H1 (cell line): Measurements from ENCODE around the gene INAFM2. TPM values are rescaled to one million over a fixed set of nuclear protein-coding genes. Genes with fewer than 3 reads are reported as not detected.

Experiments
- FOSL1 ChIP-seq: IDR thresholded peaks from 2 replicates; pipeline ENCODE4 v1.6.1; 2011; ENCODE audit warnings: mild to moderate bottlenecking, low read depth, low read length, moderate library complexity; ENCODE audit not compliant: insufficient read depth
- KDM1A ChIP-seq: fragments of 200-600, 300-600 bp; sonication (generic); IDR thresholded peaks from 2 replicates; pipeline ENCODE4 v1.7.1; 2016; ENCODE audit warnings: mild to moderate bottlenecking, low read length, borderline replicate concordance
- KDM4A ChIP-seq: IDR thresholded peaks from one replicate; pipeline ENCODE4 v1.7.1; 2012; ENCODE audit warnings: low read depth, mild to moderate bottlenecking, moderate library complexity, low read length, inconsistent platforms; ENCODE audit not compliant: severe bottlenecking
- polyA plus RNA-seq, 7 experiments: library from polyadenylated mRNA; depleted of rRNA in 3 of 7; stranded (reverse) in 5 of 7; unstranded in 2 of 7; fragments of >200 nt in 5 of 7; fragments of 200-250 nt in 2 of 7; gene quantifications; 1 replicate in 5 of 7; 2 replicates in 1 of 7; 4 replicates in 1 of 7; pipeline versions ENCODE4 v1.2.1 to v1.2.3, GENCODE V29; 2011 to 2013; ENCODE audit warnings: missing spikeins in 2 of 7, mixed read lengths in 2 of 7
- total RNA-seq: library from RNA; stranded (reverse); fragmentation: NEBNext Ultra II Directional; extraction: Animal tissue kit (Norgen Biotek cat#: 25700); gene quantifications from 2 replicates; pipeline ENCODE4 v1.2.1, GENCODE V29; 2021
- TF ChIP-seq, protein P1 (sequence below): fragments of 300-600 bp; sonication (generic); IDR thresholded peaks from 2 replicates; pipeline ENCODE4 v1.7.1; 2012; ENCODE audit warnings: low read length, moderate library complexity, mild to moderate bottlenecking, inconsistent platforms; ENCODE audit not compliant: insufficient replicate concordance
- TF ChIP-seq, protein P2 (sequence below): IDR thresholded peaks from 2 replicates; pipeline ENCODE4 v1.6.1; 2011; ENCODE audit warnings: low read depth, mild to moderate bottlenecking, low read length; ENCODE audit not compliant: insufficient read depth

INAFM2 gene
- total and polyA plus RNA-seq, 2 of the 8 experiments (the other 6 are each of a cell fraction or from before 2014, with no cell fraction given): 15.3 to 35.1 TPM

DNA sequence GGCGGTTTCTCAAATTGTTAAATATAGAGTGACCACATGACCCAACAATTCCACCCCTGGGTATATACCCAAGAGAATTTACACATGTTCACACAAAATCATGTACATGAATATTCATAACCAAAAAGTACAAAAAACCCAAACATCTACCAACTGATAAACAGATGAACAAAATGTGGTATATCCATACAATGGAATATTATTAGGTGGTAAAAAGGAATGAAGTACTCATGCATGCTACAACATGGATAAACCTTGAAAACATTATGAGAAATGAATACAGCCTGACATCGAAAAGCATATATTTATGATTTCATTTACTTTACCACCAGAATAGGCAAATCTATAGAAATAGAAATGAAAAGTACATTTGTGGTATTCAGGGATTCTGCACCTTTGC, 23.1 kb upstream of the INAFM2 start (continued):
- TF ChIP-seq, protein P1, sequence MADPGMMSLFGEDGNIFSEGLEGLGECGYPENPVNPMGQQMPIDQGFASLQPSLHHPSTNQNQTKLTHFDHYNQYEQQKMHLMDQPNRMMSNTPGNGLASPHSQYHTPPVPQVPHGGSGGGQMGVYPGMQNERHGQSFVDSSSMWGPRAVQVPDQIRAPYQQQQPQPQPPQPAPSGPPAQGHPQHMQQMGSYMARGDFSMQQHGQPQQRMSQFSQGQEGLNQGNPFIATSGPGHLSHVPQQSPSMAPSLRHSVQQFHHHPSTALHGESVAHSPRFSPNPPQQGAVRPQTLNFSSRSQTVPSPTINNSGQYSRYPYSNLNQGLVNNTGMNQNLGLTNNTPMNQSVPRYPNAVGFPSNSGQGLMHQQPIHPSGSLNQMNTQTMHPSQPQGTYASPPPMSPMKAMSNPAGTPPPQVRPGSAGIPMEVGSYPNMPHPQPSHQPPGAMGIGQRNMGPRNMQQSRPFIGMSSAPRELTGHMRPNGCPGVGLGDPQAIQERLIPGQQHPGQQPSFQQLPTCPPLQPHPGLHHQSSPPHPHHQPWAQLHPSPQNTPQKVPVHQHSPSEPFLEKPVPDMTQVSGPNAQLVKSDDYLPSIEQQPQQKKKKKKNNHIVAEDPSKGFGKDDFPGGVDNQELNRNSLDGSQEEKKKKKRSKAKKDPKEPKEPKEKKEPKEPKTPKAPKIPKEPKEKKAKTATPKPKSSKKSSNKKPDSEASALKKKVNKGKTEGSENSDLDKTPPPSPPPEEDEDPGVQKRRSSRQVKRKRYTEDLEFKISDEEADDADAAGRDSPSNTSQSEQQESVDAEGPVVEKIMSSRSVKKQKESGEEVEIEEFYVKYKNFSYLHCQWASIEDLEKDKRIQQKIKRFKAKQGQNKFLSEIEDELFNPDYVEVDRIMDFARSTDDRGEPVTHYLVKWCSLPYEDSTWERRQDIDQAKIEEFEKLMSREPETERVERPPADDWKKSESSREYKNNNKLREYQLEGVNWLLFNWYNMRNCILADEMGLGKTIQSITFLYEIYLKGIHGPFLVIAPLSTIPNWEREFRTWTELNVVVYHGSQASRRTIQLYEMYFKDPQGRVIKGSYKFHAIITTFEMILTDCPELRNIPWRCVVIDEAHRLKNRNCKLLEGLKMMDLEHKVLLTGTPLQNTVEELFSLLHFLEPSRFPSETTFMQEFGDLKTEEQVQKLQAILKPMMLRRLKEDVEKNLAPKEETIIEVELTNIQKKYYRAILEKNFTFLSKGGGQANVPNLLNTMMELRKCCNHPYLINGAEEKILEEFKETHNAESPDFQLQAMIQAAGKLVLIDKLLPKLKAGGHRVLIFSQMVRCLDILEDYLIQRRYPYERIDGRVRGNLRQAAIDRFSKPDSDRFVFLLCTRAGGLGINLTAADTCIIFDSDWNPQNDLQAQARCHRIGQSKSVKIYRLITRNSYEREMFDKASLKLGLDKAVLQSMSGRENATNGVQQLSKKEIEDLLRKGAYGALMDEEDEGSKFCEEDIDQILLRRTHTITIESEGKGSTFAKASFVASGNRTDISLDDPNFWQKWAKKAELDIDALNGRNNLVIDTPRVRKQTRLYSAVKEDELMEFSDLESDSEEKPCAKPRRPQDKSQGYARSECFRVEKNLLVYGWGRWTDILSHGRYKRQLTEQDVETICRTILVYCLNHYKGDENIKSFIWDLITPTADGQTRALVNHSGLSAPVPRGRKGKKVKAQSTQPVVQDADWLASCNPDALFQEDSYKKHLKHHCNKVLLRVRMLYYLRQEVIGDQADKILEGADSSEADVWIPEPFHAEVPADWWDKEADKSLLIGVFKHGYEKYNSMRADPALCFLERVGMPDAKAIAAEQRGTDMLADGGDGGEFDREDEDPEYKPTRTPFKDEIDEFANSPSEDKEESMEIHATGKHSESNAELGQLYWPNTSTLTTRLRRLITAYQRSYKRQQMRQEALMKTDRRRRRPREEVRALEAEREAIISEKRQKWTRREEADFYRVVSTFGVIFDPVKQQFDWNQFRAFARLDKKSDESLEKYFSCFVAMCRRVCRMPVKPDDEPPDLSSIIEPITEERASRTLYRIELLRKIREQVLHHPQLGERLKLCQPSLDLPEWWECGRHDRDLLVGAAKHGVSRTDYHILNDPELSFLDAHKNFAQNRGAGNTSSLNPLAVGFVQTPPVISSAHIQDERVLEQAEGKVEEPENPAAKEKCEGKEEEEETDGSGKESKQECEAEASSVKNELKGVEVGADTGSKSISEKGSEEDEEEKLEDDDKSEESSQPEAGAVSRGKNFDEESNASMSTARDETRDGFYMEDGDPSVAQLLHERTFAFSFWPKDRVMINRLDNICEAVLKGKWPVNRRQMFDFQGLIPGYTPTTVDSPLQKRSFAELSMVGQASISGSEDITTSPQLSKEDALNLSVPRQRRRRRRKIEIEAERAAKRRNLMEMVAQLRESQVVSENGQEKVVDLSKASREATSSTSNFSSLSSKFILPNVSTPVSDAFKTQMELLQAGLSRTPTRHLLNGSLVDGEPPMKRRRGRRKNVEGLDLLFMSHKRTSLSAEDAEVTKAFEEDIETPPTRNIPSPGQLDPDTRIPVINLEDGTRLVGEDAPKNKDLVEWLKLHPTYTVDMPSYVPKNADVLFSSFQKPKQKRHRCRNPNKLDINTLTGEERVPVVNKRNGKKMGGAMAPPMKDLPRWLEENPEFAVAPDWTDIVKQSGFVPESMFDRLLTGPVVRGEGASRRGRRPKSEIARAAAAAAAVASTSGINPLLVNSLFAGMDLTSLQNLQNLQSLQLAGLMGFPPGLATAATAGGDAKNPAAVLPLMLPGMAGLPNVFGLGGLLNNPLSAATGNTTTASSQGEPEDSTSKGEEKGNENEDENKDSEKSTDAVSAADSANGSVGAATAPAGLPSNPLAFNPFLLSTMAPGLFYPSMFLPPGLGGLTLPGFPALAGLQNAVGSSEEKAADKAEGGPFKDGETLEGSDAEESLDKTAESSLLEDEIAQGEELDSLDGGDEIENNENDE: no peak
- TF ChIP-seq, protein P2, sequence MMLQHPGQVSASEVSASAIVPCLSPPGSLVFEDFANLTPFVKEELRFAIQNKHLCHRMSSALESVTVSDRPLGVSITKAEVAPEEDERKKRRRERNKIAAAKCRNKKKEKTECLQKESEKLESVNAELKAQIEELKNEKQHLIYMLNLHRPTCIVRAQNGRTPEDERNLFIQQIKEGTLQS: no peak
- 0 out of 2 replicates have a peak, but pooled peaks have one; percentile 11 for TF ChIP-seq KDM1A
- TF ChIP-seq KDM4A: no peak
- TF ChIP-seq FOSL1: no peak
- TF ChIP-seq, all 59 proteins: peak for 1
